ENCODE data around the gene ANAPC16.

- no peak for TF ChIP-seq CTCF (IDR thresholded peaks at IDR 0.05; ENCODE audit: low read length)
- no peak for TF ChIP-seq EZH2 (IDR thresholded peaks at IDR 0.05; ENCODE audit: borderline replicate concordance, low read length)
Observed at GRCh38 chr10:72204724-72205123, 11.1 kb upstream of the ANAPC16 start.

All from OCI-LY1 (cell line).